Stimulated activated naive CD8-positive, alpha-beta T cell treated with anti-CD3 and anti-CD28 coated beads, Interleukin-15, Interleukin-2, amounts not matched to agents 100 ng/mL and 50 ng/mL, for 24 hours (primary cell): Measurements from ENCODE around the gene VEPH1.

Source experiments
- H3K27ac Mint-ChIP-seq: one replicate; pipeline ENCODE4 v1.8.0; 2021; ENCODE audit warnings: mild to moderate bottlenecking, mixed read lengths
- H3K27me3 Mint-ChIP-seq: one replicate; pipeline ENCODE4 v1.8.0; 2021; ENCODE audit warnings: mixed read lengths
- H3K36me3 Mint-ChIP-seq: one replicate; pipeline ENCODE4 v1.8.0; 2021; ENCODE audit warnings: low read depth, mixed read lengths
- H3K4me1 Mint-ChIP-seq: one replicate; pipeline ENCODE4 v1.8.0; 2021; ENCODE audit warnings: low read depth, mixed read lengths
- H3K4me3 Mint-ChIP-seq: one replicate; pipeline ENCODE4 v1.8.0; 2021; ENCODE audit warnings: mild to moderate bottlenecking, mixed read lengths
- H3K9me3 Mint-ChIP-seq: one replicate; pipeline ENCODE4 v1.8.0; 2021; ENCODE audit warnings: mixed read lengths

Gene VEPH1

GRCh38 chr3:157502916-157503595, at the start of gene VEPH1:
TSS of gene VEPH1 (minus strand) at chr3:157503416. CDS start at chr3:157495349, 8,067 bp downstream.
- no peaks in the 10 kb centered on the region for H3K9me3 Mint-ChIP-seq
- H3K27me3 Mint-ChIP-seq = peaks cover 36% of the 10 kb centered on the region

GRCh38 chr3:157551961-157552360, 48.7 kb upstream of the VEPH1 start:
- Mint-ChIP-seq H3K4me1 (no peaks in the 10 kb centered on the region), H3K27ac (no peak overlapping the region), H3K27me3 (peaks cover 17% of the 10 kb centered on the region), H3K36me3 (no peaks in the 10 kb centered on the region), H3K4me3 (no peak overlapping the region), H3K9me3 (peaks cover 9% of the 10 kb centered on the region)

More at GRCh38 chr3:157502916-157503595, at the start of gene VEPH1:
- Mint-ChIP-seq H3K4me3 (no peak within 1 kb of the TSS), H3K4me1 (no peaks in the 10 kb centered on the region), H3K36me3 (no peaks in the 10 kb centered on the region), H3K27ac (no peak within 1 kb of the TSS)

GRCh38 chr3:157549498-157549897, 46.3 kb upstream of the VEPH1 start:
- Mint-ChIP-seq H3K27me3 (peaks cover 21% of the 10 kb centered on the region), H3K9me3 (peaks cover 9% of the 10 kb centered on the region), H3K4me3 (no peak overlapping the region), H3K36me3 (no peaks in the 10 kb centered on the region), H3K27ac (no peak overlapping the region), H3K4me1 (no peaks in the 10 kb centered on the region)

- Mint-ChIP-seq H3K9me3 (peaks cover 5% of the 10 kb centered on the region), H3K4me3 (no peak overlapping the region), H3K27me3 (peaks cover 43% of the 10 kb centered on the region), H3K27ac (no peak overlapping the region), H3K36me3 (no peaks in the 10 kb centered on the region), H3K4me1 (no peaks in the 10 kb centered on the region)
These were observed 41.4 kb upstream of the VEPH1 start for GRCh38 chr3:157544501-157545130.

- no peak overlapping the region for H3K27ac Mint-ChIP-seq
- H3K4me3 Mint-ChIP-seq = no peak overlapping the region
These were observed 40.4 kb upstream of the VEPH1 start for GRCh38 chr3:157543501-157544035.

GRCh38 chr3:157542711-157543500, 39.7 kb upstream of the VEPH1 start:
- peaks cover 36% of the 10 kb centered on the region for H3K27me3 Mint-ChIP-seq
- no peak overlapping the region for H3K4me3 Mint-ChIP-seq
- H3K9me3 Mint-ChIP-seq = peaks cover 5% of the 10 kb centered on the region
- H3K27ac Mint-ChIP-seq = no peak overlapping the region
- H3K4me1 Mint-ChIP-seq = no peaks in the 10 kb centered on the region
- H3K36me3 Mint-ChIP-seq = no peaks in the 10 kb centered on the region

More at GRCh38 chr3:157543501-157544035, 40.4 kb upstream of the VEPH1 start:
- Mint-ChIP-seq H3K4me1 (no peaks in the 10 kb centered on the region), H3K9me3 (peaks cover 5% of the 10 kb centered on the region), H3K27me3 (peaks cover 39% of the 10 kb centered on the region), H3K36me3 (no peaks in the 10 kb centered on the region)

- Mint-ChIP-seq H3K36me3 (no peaks in the 10 kb centered on the region), H3K9me3 (peaks cover 5% of the 10 kb centered on the region), H3K27ac (no peak overlapping the region), H3K27me3 (peaks cover 38% of the 10 kb centered on the region), H3K4me1 (no peaks in the 10 kb centered on the region), H3K4me3 (no peak overlapping the region)
These were observed 38.5 kb upstream of the VEPH1 start for GRCh38 chr3:157541506-157542236.

GRCh38 chr3:157540656-157541055, 37.4 kb upstream of the VEPH1 start:
- Mint-ChIP-seq H3K4me3 (no peak overlapping the region), H3K36me3 (no peaks in the 10 kb centered on the region), H3K4me1 (no peaks in the 10 kb centered on the region), H3K27ac (no peak overlapping the region), H3K27me3 (peaks cover 37% of the 10 kb centered on the region), H3K9me3 (peaks cover 5% of the 10 kb centered on the region)

GRCh38 chr3:157535667-157536066, 32.5 kb upstream of the VEPH1 start:
- Mint-ChIP-seq H3K36me3 (no peaks in the 10 kb centered on the region), H3K4me1 (no peaks in the 10 kb centered on the region), H3K4me3 (no peak overlapping the region), H3K27ac (no peak overlapping the region), H3K9me3 (no peaks in the 10 kb centered on the region), H3K27me3 (peaks cover 5% of the 10 kb centered on the region)

- Mint-ChIP-seq H3K4me1 (no peaks in the 10 kb centered on the region), H3K27ac (no peak overlapping the region), H3K27me3 (peaks cover 2% of the 10 kb centered on the region), H3K9me3 (no peaks in the 10 kb centered on the region), H3K36me3 (no peaks in the 10 kb centered on the region), H3K4me3 (no peak overlapping the region)
These were observed 31.5 kb upstream of the VEPH1 start for GRCh38 chr3:157534725-157535161.

- Mint-ChIP-seq H3K36me3 (no peaks in the 10 kb centered on the region), H3K27me3 (peaks cover 2% of the 10 kb centered on the region), H3K27ac (no peak overlapping the region), H3K4me3 (no peak overlapping the region), H3K9me3 (no peaks in the 10 kb centered on the region), H3K4me1 (no peaks in the 10 kb centered on the region)
These were observed 30.3 kb upstream of the VEPH1 start for GRCh38 chr3:157533298-157534070.

GRCh38 chr3:157532529-157533297, 29.5 kb upstream of the VEPH1 start:
- H3K27me3 Mint-ChIP-seq = peaks cover under 1% of the 10 kb centered on the region
- H3K36me3 Mint-ChIP-seq = no peaks in the 10 kb centered on the region
- no peaks in the 10 kb centered on the region for H3K9me3 Mint-ChIP-seq
- no peaks in the 10 kb centered on the region for H3K4me1 Mint-ChIP-seq
- no peak overlapping the region for H3K4me3 Mint-ChIP-seq
- no peak overlapping the region for H3K27ac Mint-ChIP-seq

GRCh38 chr3:157531771-157532170, 28.6 kb upstream of the VEPH1 start:
- Mint-ChIP-seq H3K4me1 (no peaks in the 10 kb centered on the region), H3K36me3 (no peaks in the 10 kb centered on the region), H3K27me3 (no peaks in the 10 kb centered on the region), H3K9me3 (no peaks in the 10 kb centered on the region), H3K27ac (no peak overlapping the region), H3K4me3 (no peak overlapping the region)
